Calu3 (cell line): ENCODE data around the gene NWD2. TPM values are rescaled to one million over a fixed set of nuclear protein-coding genes. Genes with fewer than 3 reads are reported as not detected.
A peak's percentile ranks its signal among the peaks of the same experiment; 100 is the strongest.

Experiments used
- BruUV-seq: library from RNA; stranded (reverse); fragments of 400-500 nt; replicated peaks from 2 replicates; lab custom pipeline; 2021; lab: Mats Ljungman, UMichigan
- CTCF ChIA-PET: fragments of 300-600 bp; sonication (Branson Sonifier 250); formaldehyde crosslinking; loops from one replicate; lab custom pipeline; 2022; ENCODE audit warnings: antibody characterized with exemption; lab: Charles Lee
- DNase-seq: peaks from one replicate; pipeline ENCODE4 v3.0.0; 2022
- H3K27ac Mint-ChIP-seq: one replicate; pipeline ENCODE4 v1.8.0; 2022; ENCODE audit warnings: mixed read lengths; ENCODE audit not compliant: unreplicated experiment
- H3K27me3 Mint-ChIP-seq: one replicate; pipeline ENCODE4 v1.8.0; 2022; ENCODE audit warnings: mixed read lengths; ENCODE audit not compliant: unreplicated experiment
- H3K36me3 Mint-ChIP-seq: one replicate; pipeline ENCODE4 v1.8.0; 2022; ENCODE audit warnings: mild to moderate bottlenecking, moderate library complexity, mixed read lengths; ENCODE audit not compliant: insufficient read depth, unreplicated experiment
- H3K4me1 Mint-ChIP-seq: one replicate; pipeline ENCODE4 v1.8.0; 2022; ENCODE audit warnings: mild to moderate bottlenecking, low read depth, mixed read lengths; ENCODE audit not compliant: unreplicated experiment
- H3K4me3 Mint-ChIP-seq: one replicate; pipeline ENCODE4 v1.8.0; 2022; ENCODE audit warnings: mild to moderate bottlenecking, low read depth, moderate library complexity, mixed read lengths; ENCODE audit not compliant: unreplicated experiment
- H3K9me3 Mint-ChIP-seq: one replicate; pipeline ENCODE4 v1.8.0; 2022; ENCODE audit warnings: low read depth, mixed read lengths; ENCODE audit not compliant: unreplicated experiment
- intact Hi-C: fragments of 100-400 bp; cut with micrococcal nuclease; formaldehyde crosslinking; loops from one replicate; pipeline ENCODE4 v1.10.0; 2022; ENCODE audit not compliant: unreplicated experiment
- total RNA-seq: library from RNA; stranded (reverse); gene quantifications from 2 replicates; pipeline ENCODE4 v1.2.3, GENCODE V29; 2022
- TF ChIP-seq, protein P1 (sequence below): fragments of 200-600 bp; IDR thresholded peaks from one replicate; pipeline ENCODE4 v1.8.0; 2022; ENCODE audit warnings: antibody characterized with exemption; ENCODE audit not compliant: unreplicated experiment

The NWD2 gene
- total RNA-seq, 1 experiment from 2014 or later, result 1.4 TPM

DNA sequence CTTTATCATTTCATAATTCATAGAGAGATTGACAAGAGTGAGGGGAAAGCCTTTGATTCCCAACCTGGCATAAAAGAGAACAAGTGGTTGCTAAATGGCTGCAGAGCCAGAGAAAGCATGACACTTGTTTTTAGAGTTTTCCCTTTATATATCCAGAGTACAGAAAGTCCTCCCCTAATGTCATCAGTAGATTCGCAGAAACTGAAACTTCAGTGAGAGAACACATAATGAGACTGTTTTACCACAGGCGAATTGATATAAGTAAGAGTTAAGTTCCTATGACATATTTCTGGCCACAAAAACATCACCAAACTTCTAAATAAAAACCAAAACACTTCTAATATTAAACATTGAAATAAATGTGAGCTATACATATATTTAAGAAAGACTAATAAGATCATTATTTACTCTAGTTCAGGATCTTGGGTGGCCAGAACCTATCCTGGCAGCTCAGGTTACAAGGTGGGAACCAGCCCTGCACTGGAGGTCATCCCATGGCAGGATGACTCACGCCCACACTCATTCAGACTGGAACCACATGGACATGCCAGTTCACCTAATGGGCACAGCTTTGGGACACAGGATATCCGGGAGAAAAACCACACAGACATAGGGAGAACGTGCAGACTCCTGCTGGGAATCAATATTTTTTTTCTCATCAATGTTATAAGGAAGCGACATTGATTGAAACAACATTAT is 35.5 kb downstream of the NWD2 start:
- H3K36me3 Mint-ChIP-seq, result no peaks in the 10 kb centered on the region
- peak; percentile 63 for DNase-seq
- H3K9me3 Mint-ChIP-seq, result no peaks in the 10 kb centered on the region
- TF ChIP-seq, protein P1, sequence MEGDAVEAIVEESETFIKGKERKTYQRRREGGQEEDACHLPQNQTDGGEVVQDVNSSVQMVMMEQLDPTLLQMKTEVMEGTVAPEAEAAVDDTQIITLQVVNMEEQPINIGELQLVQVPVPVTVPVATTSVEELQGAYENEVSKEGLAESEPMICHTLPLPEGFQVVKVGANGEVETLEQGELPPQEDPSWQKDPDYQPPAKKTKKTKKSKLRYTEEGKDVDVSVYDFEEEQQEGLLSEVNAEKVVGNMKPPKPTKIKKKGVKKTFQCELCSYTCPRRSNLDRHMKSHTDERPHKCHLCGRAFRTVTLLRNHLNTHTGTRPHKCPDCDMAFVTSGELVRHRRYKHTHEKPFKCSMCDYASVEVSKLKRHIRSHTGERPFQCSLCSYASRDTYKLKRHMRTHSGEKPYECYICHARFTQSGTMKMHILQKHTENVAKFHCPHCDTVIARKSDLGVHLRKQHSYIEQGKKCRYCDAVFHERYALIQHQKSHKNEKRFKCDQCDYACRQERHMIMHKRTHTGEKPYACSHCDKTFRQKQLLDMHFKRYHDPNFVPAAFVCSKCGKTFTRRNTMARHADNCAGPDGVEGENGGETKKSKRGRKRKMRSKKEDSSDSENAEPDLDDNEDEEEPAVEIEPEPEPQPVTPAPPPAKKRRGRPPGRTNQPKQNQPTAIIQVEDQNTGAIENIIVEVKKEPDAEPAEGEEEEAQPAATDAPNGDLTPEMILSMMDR, result no peak
- peak overlapping the region; percentile 47 for H3K4me3 Mint-ChIP-seq
- H3K4me1 Mint-ChIP-seq, result peaks cover 23% of the 10 kb centered on the region
- intact Hi-C loops, result loop anchor here (1.0 kb wide), 1 partner anchor 41 kb away; no protein-coding TSS in a partner anchor
- H3K27me3 Mint-ChIP-seq, result no peaks in the 10 kb centered on the region
- no TSS peak for BruUV-seq
- CTCF ChIA-PET, result interaction anchor here (0.7 kb wide), 1 partner anchor 42 kb away, joined by 3 read pairs; no protein-coding TSS in a partner anchor
- H3K27ac Mint-ChIP-seq, result peak overlapping the region; percentile 80

DNA sequence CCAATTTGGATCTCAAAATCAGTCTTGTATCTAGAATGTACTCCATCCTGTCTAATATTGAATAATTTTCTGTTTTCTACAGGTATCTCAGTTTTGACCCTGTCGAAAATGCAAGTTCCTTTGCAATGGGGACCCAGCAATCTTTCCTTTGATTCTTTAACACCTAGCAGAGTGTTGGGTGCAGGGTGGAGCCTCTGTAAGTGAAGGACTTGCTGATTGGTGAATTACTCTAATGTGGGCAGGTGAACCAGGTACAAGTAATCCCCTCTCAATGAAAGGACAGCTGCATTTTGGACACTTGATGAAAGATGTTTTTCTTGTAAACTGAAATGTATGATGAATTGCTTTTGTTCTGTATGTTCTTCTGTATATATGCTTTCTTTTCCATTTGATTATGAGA is 54.9 kb downstream of the NWD2 start:
- no peaks in the 10 kb centered on the region for H3K27me3 Mint-ChIP-seq
- TF ChIP-seq, protein P1, result no peak
- no TSS peak for BruUV-seq
- H3K27ac Mint-ChIP-seq, result no peak overlapping the region
- no peak for DNase-seq
- no peak overlapping the region for H3K4me3 Mint-ChIP-seq
- no peaks in the 10 kb centered on the region for H3K9me3 Mint-ChIP-seq
- H3K4me1 Mint-ChIP-seq, result peaks cover 16% of the 10 kb centered on the region
- intact Hi-C loops, result no loop called here
- CTCF ChIA-PET, result no interaction called here
- no peaks in the 10 kb centered on the region for H3K36me3 Mint-ChIP-seq

DNA sequence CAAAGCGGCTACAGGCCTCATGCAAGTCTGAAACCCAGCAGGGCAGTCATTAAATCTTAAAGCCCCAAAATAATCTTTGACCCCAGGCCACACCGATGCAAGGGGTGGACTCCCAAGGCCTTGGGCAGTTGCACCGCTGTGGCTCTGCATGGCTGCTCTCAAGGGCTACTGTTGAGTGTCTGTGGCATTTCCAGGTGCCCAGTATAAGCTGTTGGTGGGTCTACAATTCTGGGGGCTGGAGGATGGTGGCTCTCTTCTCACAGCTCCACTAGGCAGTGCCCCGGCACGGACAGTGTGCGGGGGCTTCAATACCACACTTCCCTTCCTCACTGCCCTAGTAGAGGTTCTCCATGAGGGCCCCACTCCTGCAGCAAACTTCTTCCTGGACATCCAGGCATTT is 60.1 kb downstream of the NWD2 start:
- intact Hi-C loops, result no loop called here
- DNase-seq, result no peak
- H3K27me3 Mint-ChIP-seq, result no peaks in the 10 kb centered on the region
- H3K27ac Mint-ChIP-seq, result no peak overlapping the region
- no peaks in the 10 kb centered on the region for H3K4me1 Mint-ChIP-seq
- TF ChIP-seq, protein P1, result no peak
- H3K9me3 Mint-ChIP-seq, result peaks cover under 1% of the 10 kb centered on the region
- no TSS peak for BruUV-seq
- H3K36me3 Mint-ChIP-seq, result no peaks in the 10 kb centered on the region
- CTCF ChIA-PET, result no interaction called here
- no peak overlapping the region for H3K4me3 Mint-ChIP-seq

DNA sequence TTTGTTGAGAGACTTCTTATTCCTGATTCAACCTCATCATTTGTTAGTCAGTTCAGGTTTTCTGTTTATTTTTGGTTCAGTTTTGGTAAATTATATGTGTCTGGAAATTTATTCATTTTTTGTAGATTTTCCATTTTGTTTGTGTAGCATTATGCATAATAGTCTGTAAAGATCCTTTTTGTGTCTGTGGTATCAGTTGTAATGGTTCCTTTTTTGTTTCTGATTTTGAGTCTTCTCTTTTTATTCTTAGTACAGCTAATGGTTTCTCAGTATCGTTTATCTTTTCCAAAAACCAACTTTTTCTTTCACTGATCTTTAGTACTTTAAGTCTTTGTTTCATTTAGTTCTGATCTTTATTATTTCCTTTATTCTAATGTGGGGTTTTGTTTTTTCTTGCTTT is 61.4 kb downstream of the NWD2 start:
- H3K4me1 Mint-ChIP-seq, result no peaks in the 10 kb centered on the region

More for the DNA sequence above, 61.4 kb downstream of the NWD2 start:
- BruUV-seq, result no TSS peak
- Mint-ChIP-seq H3K9me3 (peaks cover 3% of the 10 kb centered on the region), H3K4me3 (no peak overlapping the region), H3K27me3 (no peaks in the 10 kb centered on the region), H3K27ac (no peak overlapping the region), H3K36me3 (no peaks in the 10 kb centered on the region)
- TF ChIP-seq, protein P1, result no peak
- intact Hi-C loops, result no loop called here
- CTCF ChIA-PET, result no interaction called here
- DNase-seq, result no peak
